Smooth muscle cell (in vitro differentiated cells): ENCODE data around the gene PKD1L1. TPM values are rescaled to one million over a fixed set of nuclear protein-coding genes. Genes with fewer than 3 reads are reported as not detected.
A peak's percentile ranks its signal among the peaks of the same experiment; 100 is the strongest.

Experiments used
- DNase-seq: peaks from one replicate; lab custom pipeline; 2025; ENCODE audit not compliant: unreplicated experiment; lab: John Stamatoyannopoulos, UW
- H2AFZ ChIP-seq: fragments of 200-600 bp; sonication (generic); 2 replicates; pipeline ENCODE4 v1.6.0; 2016; ENCODE audit warnings: antibody characterized with exemption, low read depth, mild to moderate bottlenecking
- H3F3A ChIP-seq: fragments of 200-600 bp; sonication (generic); 2 replicates; pipeline ENCODE4 v1.6.0; 2017; ENCODE audit warnings: antibody characterized with exemption, low read depth
- H3K27ac ChIP-seq: fragments of 200-600 bp; sonication (generic); 2 replicates; pipeline ENCODE4 v1.5.1; 2016; ENCODE audit warnings: low read depth, mild to moderate bottlenecking
- H3K27me3 ChIP-seq: fragments of 200-600 bp; sonication (generic); 2 replicates; pipeline ENCODE4 v1.6.1; 2016; ENCODE audit warnings: low read depth, mild to moderate bottlenecking
- H3K36me3 ChIP-seq: fragments of 200-600 bp; sonication (generic); 2 replicates; pipeline ENCODE4 v1.5.1; 2016; ENCODE audit warnings: low read depth
- H3K4me1 ChIP-seq: fragments of 200-600 bp; sonication (generic); 2 replicates; pipeline ENCODE4 v1.5.1; 2016; ENCODE audit warnings: low read depth
- H3K4me2 ChIP-seq: fragments of 200-600 bp; sonication (generic); 2 replicates; pipeline ENCODE4 v1.6.0; 2016; ENCODE audit warnings: mild to moderate bottlenecking
- H3K4me3 ChIP-seq: fragments of 200-600 bp; sonication (generic); 2 replicates; pipeline ENCODE4 v1.5.1; 2016; ENCODE audit warnings: mild to moderate bottlenecking
- H3K79me2 ChIP-seq: fragments of 200-600 bp; sonication (generic); 2 replicates; pipeline ENCODE4 v1.6.0; 2016; ENCODE audit warnings: low read depth, mild to moderate bottlenecking
- H3K9ac ChIP-seq: fragments of 200-600 bp; sonication (generic); 2 replicates; pipeline ENCODE4 v1.6.0; 2016; ENCODE audit warnings: low read depth
- H3K9me3 ChIP-seq: fragments of 200-600 bp; sonication (generic); replicated peaks from 2 replicates; pipeline ENCODE4 v1.5.1; 2016; ENCODE audit warnings: low read depth
- H4K20me1 ChIP-seq: fragments of 200-600 bp; sonication (generic); 2 replicates; pipeline ENCODE4 v1.6.0; 2016; ENCODE audit warnings: low read depth
- WGBS: methylation state at CpG from one replicate; pipeline ENCODE4 v1.1.7; 2016; ENCODE audit warnings: low lambda C conversion rate; 5-methylcytosine and 5-hydroxymethylcytosine counted together
- polyA plus RNA-seq: library from polyadenylated mRNA; unstranded; fragments of >200 nt; fragmentation: Nextera tagmentation; extraction: Ambion mirVana; gene quantifications from 2 replicates; pipeline ENCODE4 v1.2.1, GENCODE V29; 2016
- total RNA-seq: library from RNA; depleted of rRNA; stranded (reverse); fragments of >200 nt; gene quantifications from 2 replicates; pipeline ENCODE4 v1.2.3, GENCODE V29; 2014
- TF ChIP-seq, protein P1 (sequence below): fragments of 200-600 bp; sonication (generic); IDR thresholded peaks from 2 replicates; pipeline ENCODE4 v1.5.1; 2017; ENCODE audit warnings: borderline replicate concordance, mild to moderate bottlenecking, antibody characterized with exemption; ENCODE audit not compliant: insufficient read depth, poor library complexity, severe bottlenecking

The PKD1L1 gene
- total and polyA plus RNA-seq, 2 experiments from 2014 or later: 0.04 to 0.06 TPM

DNA sequence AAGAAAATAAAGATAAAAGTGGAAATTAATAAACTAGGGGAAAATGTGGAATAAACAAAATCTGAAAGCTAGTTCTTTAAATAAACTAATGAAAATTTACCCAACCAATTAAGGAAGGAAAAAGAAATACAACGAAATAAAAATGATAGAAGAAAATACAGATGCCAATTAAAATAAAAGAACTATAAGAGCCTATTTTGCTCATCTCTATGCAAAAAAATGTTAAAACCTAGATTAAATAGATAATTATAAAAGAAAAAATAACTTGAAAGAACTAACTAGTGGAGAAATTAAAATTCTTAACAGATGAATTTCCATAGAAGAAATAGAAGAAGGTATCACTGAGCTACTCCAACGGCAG, 32.7 kb downstream of the PKD1L1 start:
- H3K27ac ChIP-seq: peak overlapping the region; percentile 71
- no peak overlapping the region for H2AFZ ChIP-seq
- whole genome bisulfite sequencing: 91% methylated on average over 2 of the region's 2 CpGs
- no peaks in the 10 kb centered on the region for H3K79me2 ChIP-seq
- H3K27me3 ChIP-seq: no peaks in the 10 kb centered on the region
- no peak overlapping the region for H3K9ac ChIP-seq
- no peaks in the 10 kb centered on the region for H3F3A ChIP-seq
- H4K20me1 ChIP-seq: no peaks in the 10 kb centered on the region
- DNase-seq: no peak
- no peaks in the 10 kb centered on the region for H3K36me3 ChIP-seq
- H3K4me1 ChIP-seq: peaks cover 14% of the 10 kb centered on the region
- H3K4me3 ChIP-seq: no peak overlapping the region
- H3K4me2 ChIP-seq: peak overlapping the region; percentile 54
- no peaks in the 10 kb centered on the region for H3K9me3 ChIP-seq
- TF ChIP-seq, protein P1, sequence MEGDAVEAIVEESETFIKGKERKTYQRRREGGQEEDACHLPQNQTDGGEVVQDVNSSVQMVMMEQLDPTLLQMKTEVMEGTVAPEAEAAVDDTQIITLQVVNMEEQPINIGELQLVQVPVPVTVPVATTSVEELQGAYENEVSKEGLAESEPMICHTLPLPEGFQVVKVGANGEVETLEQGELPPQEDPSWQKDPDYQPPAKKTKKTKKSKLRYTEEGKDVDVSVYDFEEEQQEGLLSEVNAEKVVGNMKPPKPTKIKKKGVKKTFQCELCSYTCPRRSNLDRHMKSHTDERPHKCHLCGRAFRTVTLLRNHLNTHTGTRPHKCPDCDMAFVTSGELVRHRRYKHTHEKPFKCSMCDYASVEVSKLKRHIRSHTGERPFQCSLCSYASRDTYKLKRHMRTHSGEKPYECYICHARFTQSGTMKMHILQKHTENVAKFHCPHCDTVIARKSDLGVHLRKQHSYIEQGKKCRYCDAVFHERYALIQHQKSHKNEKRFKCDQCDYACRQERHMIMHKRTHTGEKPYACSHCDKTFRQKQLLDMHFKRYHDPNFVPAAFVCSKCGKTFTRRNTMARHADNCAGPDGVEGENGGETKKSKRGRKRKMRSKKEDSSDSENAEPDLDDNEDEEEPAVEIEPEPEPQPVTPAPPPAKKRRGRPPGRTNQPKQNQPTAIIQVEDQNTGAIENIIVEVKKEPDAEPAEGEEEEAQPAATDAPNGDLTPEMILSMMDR: no peak

DNA sequence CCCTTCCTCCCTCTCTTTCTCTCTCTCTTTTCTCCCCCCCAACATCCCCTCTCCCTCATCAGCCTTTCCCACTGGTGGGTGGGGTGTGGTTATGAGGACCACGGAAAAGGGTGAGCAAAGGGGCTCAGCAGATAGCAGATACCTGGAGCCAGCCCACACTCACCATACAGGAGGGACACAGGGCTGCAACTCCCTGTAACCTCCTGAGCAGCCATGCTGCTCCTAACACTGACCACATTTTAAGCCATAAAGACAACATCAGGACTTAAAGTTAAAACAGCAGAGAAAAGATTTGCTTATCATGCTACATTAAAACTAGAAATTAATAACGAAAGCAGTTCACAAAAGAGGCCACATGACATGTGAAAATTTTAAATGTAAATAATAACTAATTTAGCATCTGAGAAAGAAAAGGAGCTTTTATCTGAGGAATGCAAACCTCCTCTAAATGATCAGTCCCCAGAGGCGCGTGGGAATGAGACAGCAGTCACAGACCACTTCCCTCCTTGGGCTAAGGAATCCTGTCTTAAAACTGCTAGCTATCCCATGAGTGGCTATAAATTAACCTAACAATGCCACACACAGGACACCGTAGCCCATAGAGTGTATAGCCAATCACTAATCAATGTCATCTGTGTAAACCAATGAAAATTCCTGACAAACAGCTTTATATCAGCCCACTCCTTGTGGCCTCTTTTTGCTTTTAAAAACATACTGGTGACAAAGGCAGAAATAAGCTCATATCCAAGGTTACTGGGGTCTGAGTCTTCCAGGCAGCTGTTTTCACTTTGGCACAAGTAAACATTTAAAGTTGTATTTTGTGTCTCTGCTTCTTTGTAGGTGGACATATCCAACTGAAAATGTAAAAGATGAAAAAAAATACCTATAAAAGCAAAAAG, 33.3 kb downstream of the PKD1L1 start:
- Histone ChIP-seq H3F3A (no peaks in the 10 kb centered on the region), H3K4me1 (peaks cover 14% of the 10 kb centered on the region), H3K36me3 (no peaks in the 10 kb centered on the region), H3K79me2 (no peaks in the 10 kb centered on the region), H3K9ac (no peak overlapping the region), H3K27me3 (no peaks in the 10 kb centered on the region), H3K4me3 (no peak overlapping the region), H3K9me3 (no peaks in the 10 kb centered on the region), H3K4me2 (peak overlapping the region; percentile 54), H4K20me1 (no peaks in the 10 kb centered on the region), H2AFZ (peak overlapping the region; percentile 6), H3K27ac (peak overlapping the region; percentile 71)
- no peak for DNase-seq
- WGBS: 17% methylated on average over 5 of the region's 5 CpGs
- TF ChIP-seq, protein P1: no peak

DNA sequence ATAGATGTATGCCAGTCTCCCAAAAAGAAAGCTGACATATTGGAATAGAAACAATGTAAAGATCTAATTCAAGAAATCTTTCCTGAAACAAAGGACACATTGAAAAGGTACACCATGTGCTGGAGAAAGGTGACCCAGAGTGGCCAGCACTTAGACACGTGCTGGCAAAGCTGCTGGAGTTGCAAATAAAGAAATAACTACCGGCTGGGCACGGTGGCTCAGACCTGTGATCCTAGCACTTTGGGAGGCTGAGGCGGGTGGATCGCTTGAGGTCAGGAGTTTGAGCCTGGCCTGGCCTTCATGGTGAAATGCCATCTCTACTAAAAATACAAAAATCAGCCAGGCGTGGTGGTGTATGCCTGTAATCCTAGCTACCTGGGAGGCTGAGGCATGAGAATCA, 35.9 kb downstream of the PKD1L1 start:
- H3K27ac ChIP-seq: no peak overlapping the region
- H3K36me3 ChIP-seq: no peaks in the 10 kb centered on the region
- H3K4me3 ChIP-seq: no peak overlapping the region
- no peak overlapping the region for H3K4me2 ChIP-seq
- peaks cover 14% of the 10 kb centered on the region for H3K4me1 ChIP-seq
- H4K20me1 ChIP-seq: no peaks in the 10 kb centered on the region
- WGBS: 96% methylated on average over 6 of the region's 6 CpGs
- no peak overlapping the region for H3K9ac ChIP-seq
- H3K27me3 ChIP-seq: no peaks in the 10 kb centered on the region
- TF ChIP-seq, protein P1: no peak
- H3K79me2 ChIP-seq: no peaks in the 10 kb centered on the region
- H3F3A ChIP-seq: no peaks in the 10 kb centered on the region
- DNase-seq: no peak
- H3K9me3 ChIP-seq: no peaks in the 10 kb centered on the region
- no peak overlapping the region for H2AFZ ChIP-seq

- Histone ChIP-seq H3K79me2 (no peaks in the 10 kb centered on the region), H4K20me1 (no peaks in the 10 kb centered on the region), H3K9me3 (no peaks in the 10 kb centered on the region), H3K4me1 (peaks cover 14% of the 10 kb centered on the region), H3K27ac (no peak overlapping the region), H3K4me3 (no peak overlapping the region), H3F3A (no peaks in the 10 kb centered on the region), H3K9ac (no peak overlapping the region), H3K4me2 (no peak overlapping the region), H3K36me3 (no peaks in the 10 kb centered on the region), H3K27me3 (no peaks in the 10 kb centered on the region), H2AFZ (no peak overlapping the region)
- no peak for DNase-seq
- TF ChIP-seq, protein P1: no peak
- WGBS: 92% methylated on average over 1 of the region's 1 CpG
These were observed 39.5 kb downstream of the PKD1L1 start for GRCh38 chr7:47908720-47909119.
